ENCODE measurements around the gene UCP1.

Gene UCP1

GRCh38 chr4:140568507-140569306 lies at the start of gene UCP1:
Gene UCP1 (minus strand): TSS chr4:140568961. CDS start chr4:140568729, 232 bp downstream.
- DNase-seq: no peak

- DNase-seq: no peak
Observed at GRCh38 chr4:140617499-140618248, 48.9 kb upstream of the UCP1 start.

GRCh38 chr4:140615451-140615850 lies 46.7 kb upstream of the UCP1 start:
- no peak for DNase-seq

GRCh38 chr4:140612357-140612756 lies 43.6 kb upstream of the UCP1 start:
- no peak for DNase-seq

- DNase-seq: no peak
Observed at GRCh38 chr4:140611854-140612253, 43.1 kb upstream of the UCP1 start.

- peak; percentile 76 for DNase-seq
Observed at GRCh38 chr4:140609548-140610425, 41.0 kb upstream of the UCP1 start.

- no peak for DNase-seq
Observed at GRCh38 chr4:140607852-140608251, 39.1 kb upstream of the UCP1 start.

GRCh38 chr4:140604544-140604943 lies 35.8 kb upstream of the UCP1 start:
- no peak for DNase-seq

GRCh38 chr4:140603286-140603685 lies 34.5 kb upstream of the UCP1 start:
- no peak for DNase-seq

GRCh38 chr4:140602714-140603113 lies 34.0 kb upstream of the UCP1 start:
- no peak for DNase-seq

GRCh38 chr4:140600408-140600807 lies 31.6 kb upstream of the UCP1 start:
- no peak for DNase-seq

- DNase-seq: no peak
Observed at GRCh38 chr4:140595065-140595464, 26.3 kb upstream of the UCP1 start.

- no peak for DNase-seq
Observed at GRCh38 chr4:140584439-140584838, 15.7 kb upstream of the UCP1 start.

- no peak for DNase-seq
Observed at GRCh38 chr4:140581078-140581477, 12.3 kb upstream of the UCP1 start.

- DNase-seq: no peak
Observed at GRCh38 chr4:140579278-140579677, 10.5 kb upstream of the UCP1 start.

- DNase-seq: no peak
Observed at GRCh38 chr4:140575489-140575888, 6.7 kb upstream of the UCP1 start.

GRCh38 chr4:140571620-140572019 lies 2.9 kb upstream of the UCP1 start:
- no peak for DNase-seq

GRCh38 chr4:140569307-140569638 lies 512 bp upstream of the UCP1 start:
- DNase-seq: no peak

- no peak for DNase-seq
Observed at GRCh38 chr4:140559696-140560095, 9.1 kb downstream of the UCP1 start.

- no peak for DNase-seq
Observed at GRCh38 chr4:140557831-140558435, 10.8 kb downstream of the UCP1 start.

GRCh38 chr4:140556372-140557085 lies 12.2 kb downstream of the UCP1 start:
- no peak for DNase-seq

- no peak for DNase-seq
Observed at GRCh38 chr4:140533951-140534480, 34.7 kb downstream of the UCP1 start.

Measured in NCI-H1694 treated with DMSO at 0.1 percent for 48 hours (cell line).